ENCODE measurements around the gene FHIT. TPM values are rescaled to one million over a fixed set of nuclear protein-coding genes. Genes with fewer than 3 reads are reported as not detected.

The FHIT gene
- total RNA-seq, 2 experiments from 2014 or later: 86.0 to 90.6 TPM

DNA sequence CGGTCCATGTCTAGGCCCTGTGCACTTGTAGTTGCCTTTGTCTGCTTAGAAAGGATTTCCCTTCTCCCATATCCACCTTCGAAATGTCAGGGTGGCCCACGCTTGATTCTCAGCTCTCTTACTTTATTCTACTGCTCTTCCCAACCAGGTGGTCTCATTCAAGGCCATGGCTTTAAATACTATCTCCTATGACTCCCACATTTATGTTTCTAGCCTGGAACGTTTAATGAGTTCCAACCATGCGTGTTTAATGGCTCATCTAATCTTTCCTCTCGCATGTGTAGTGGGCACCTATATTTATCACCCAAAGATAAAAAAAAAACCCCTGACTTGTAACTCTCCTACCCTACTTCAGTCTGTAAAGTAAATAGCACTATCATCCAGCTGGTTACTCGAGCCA lies 1474.2 kb downstream of the FHIT start:
- no peak overlapping the region for H3K27ac Mint-ChIP-seq
- no peak overlapping the region for H3K4me3 Mint-ChIP-seq
- intact Hi-C loops (cut with DNase I, micrococcal nuclease): no loop called here
- TF ChIP-seq, protein P1, sequence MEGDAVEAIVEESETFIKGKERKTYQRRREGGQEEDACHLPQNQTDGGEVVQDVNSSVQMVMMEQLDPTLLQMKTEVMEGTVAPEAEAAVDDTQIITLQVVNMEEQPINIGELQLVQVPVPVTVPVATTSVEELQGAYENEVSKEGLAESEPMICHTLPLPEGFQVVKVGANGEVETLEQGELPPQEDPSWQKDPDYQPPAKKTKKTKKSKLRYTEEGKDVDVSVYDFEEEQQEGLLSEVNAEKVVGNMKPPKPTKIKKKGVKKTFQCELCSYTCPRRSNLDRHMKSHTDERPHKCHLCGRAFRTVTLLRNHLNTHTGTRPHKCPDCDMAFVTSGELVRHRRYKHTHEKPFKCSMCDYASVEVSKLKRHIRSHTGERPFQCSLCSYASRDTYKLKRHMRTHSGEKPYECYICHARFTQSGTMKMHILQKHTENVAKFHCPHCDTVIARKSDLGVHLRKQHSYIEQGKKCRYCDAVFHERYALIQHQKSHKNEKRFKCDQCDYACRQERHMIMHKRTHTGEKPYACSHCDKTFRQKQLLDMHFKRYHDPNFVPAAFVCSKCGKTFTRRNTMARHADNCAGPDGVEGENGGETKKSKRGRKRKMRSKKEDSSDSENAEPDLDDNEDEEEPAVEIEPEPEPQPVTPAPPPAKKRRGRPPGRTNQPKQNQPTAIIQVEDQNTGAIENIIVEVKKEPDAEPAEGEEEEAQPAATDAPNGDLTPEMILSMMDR (IDR thresholded peaks at IDR 0.05): no peak
- Histone ChIP-seq H3K9me3 (ENCODE audit: control insufficient read depth in 1 of 2, insufficient read depth in 1 of 2, low read length in 2 of 2) (no peaks in the 10 kb centered on the region), H3K27ac (ENCODE audit: low read depth in 1 of 2, low read length in 2 of 2) (no peak overlapping the region), H3K4me1 (ENCODE audit: insufficient read depth, low read length) (peaks cover 24% of the 10 kb centered on the region), H3K4me3 (ENCODE audit: low read length) (no peak overlapping the region), H3K36me3 (ENCODE audit: insufficient read depth, low read length) (no peaks in the 10 kb centered on the region), H3K27me3 (ENCODE audit: control insufficient read depth in 1 of 2, insufficient read depth in 2 of 2, low read length in 2 of 2) (no peaks in the 10 kb centered on the region)
- peaks cover 70% of the 10 kb centered on the region for H3K4me1 Mint-ChIP-seq (ENCODE audit: low read depth)
- ChIA-PET CTCF (no interaction called here), POLR2A (no interaction called here)
- H3K9me3 Mint-ChIP-seq: no peaks in the 10 kb centered on the region
- H3K27me3 Mint-ChIP-seq: no peaks in the 10 kb centered on the region
- DNase-seq (no peak), ATAC-seq (ENCODE audit: poor library complexity) (no peak)
- H3K36me3 Mint-ChIP-seq (ENCODE audit: low read depth): peaks cover 19% of the 10 kb centered on the region

DNA sequence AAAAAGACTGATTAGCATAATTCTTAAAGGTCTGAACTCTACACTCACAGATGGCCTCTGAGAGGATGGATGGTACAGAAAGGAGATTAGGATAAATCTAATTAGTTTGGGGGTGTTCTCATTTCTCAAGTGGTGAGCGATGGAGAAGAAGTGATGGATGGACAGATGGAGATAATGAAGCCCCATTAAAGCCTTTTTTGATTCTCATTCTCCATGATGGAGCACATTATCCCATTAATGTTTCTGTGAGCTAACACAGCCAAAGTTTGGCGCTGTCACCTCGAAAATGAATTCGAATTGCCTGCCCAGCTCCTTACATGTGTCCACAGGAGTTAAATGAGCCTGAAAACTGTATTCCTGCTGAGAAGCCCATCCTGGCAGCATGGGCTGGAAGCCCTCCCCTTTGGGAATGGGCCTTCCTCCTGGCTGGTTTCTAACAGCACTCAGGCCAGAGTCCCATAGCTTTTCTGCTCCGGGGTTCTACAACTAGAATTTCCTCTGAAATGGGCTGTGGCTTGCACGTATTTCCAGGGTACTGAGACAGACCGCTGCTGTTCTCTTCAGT lies 1475.4 kb downstream of the FHIT start:
- no peaks in the 10 kb centered on the region for H3K27me3 ChIP-seq (ENCODE audit: control insufficient read depth in 1 of 2, insufficient read depth in 2 of 2, low read length in 2 of 2)
- Mint-ChIP-seq H3K27me3 (no peaks in the 10 kb centered on the region), H3K9me3 (no peaks in the 10 kb centered on the region), H3K36me3 (ENCODE audit: low read depth) (peaks cover 14% of the 10 kb centered on the region), H3K4me1 (ENCODE audit: low read depth) (peaks cover 81% of the 10 kb centered on the region), H3K27ac (no peak overlapping the region), H3K4me3 (no peak overlapping the region)
- H3K4me1 ChIP-seq (ENCODE audit: insufficient read depth, low read length): peaks cover 27% of the 10 kb centered on the region
- ATAC-seq (ENCODE audit: poor library complexity) (no peak), DNase-seq (no peak)
- CTCF ChIA-PET: no interaction called here
- no peaks in the 10 kb centered on the region for H3K9me3 ChIP-seq (ENCODE audit: control insufficient read depth in 1 of 2, insufficient read depth in 1 of 2, low read length in 2 of 2)
- H3K4me3 ChIP-seq (ENCODE audit: low read length): no peak overlapping the region
- TF ChIP-seq, protein P1 (IDR thresholded peaks at IDR 0.05): no peak
- H3K36me3 ChIP-seq (ENCODE audit: insufficient read depth, low read length): no peaks in the 10 kb centered on the region
- intact Hi-C loops (cut with DNase I, micrococcal nuclease): no loop called here
- no peak overlapping the region for H3K27ac ChIP-seq (ENCODE audit: low read depth in 1 of 2, low read length in 2 of 2)
- POLR2A ChIA-PET: no interaction called here

DNA sequence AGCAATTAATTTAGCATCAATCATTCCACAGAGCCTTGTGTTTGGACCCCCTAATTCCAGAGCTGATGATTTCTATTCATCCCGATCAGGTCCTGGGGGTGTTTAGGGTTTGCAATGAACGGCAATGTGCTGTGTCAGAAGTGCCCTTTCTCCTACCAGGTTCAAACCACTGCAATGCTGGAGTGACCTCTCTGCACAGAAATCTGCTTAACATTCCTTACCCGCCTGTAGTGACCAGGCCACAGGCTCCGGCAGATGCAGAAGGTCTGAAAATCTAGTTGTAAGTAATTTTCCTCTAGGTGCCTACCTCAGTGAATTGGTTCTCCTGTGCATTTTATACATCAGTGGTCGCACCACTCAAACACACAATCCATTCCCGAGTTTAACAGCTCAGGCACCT lies 1476.1 kb downstream of the FHIT start:
- H3K36me3 Mint-ChIP-seq (ENCODE audit: low read depth): peaks cover 15% of the 10 kb centered on the region
- Histone ChIP-seq H3K36me3 (ENCODE audit: insufficient read depth, low read length) (no peaks in the 10 kb centered on the region), H3K4me1 (ENCODE audit: insufficient read depth, low read length) (peaks cover 27% of the 10 kb centered on the region), H3K4me3 (ENCODE audit: low read length) (no peak overlapping the region), H3K9me3 (ENCODE audit: control insufficient read depth in 1 of 2, insufficient read depth in 1 of 2, low read length in 2 of 2) (no peaks in the 10 kb centered on the region), H3K27me3 (ENCODE audit: control insufficient read depth in 1 of 2, insufficient read depth in 2 of 2, low read length in 2 of 2) (no peaks in the 10 kb centered on the region), H3K27ac (ENCODE audit: low read depth in 1 of 2, low read length in 2 of 2) (no peak overlapping the region)
- POLR2A ChIA-PET: no interaction called here
- CTCF ChIA-PET: no interaction called here
- ATAC-seq (ENCODE audit: poor library complexity) (no peak), DNase-seq (no peak)
- peaks cover 89% of the 10 kb centered on the region for H3K4me1 Mint-ChIP-seq (ENCODE audit: low read depth)
- TF ChIP-seq, protein P1 (IDR thresholded peaks at IDR 0.05): no peak
- intact Hi-C loops (cut with DNase I, micrococcal nuclease): no loop called here
- H3K27ac Mint-ChIP-seq: no peak overlapping the region
- H3K9me3 Mint-ChIP-seq: no peaks in the 10 kb centered on the region
- no peaks in the 10 kb centered on the region for H3K27me3 Mint-ChIP-seq
- no peak overlapping the region for H3K4me3 Mint-ChIP-seq

Data from CD4-positive, alpha-beta T cell (primary cell).